Sigmoid colon (tissue), 7 donors: ENCODE measurements around the gene MPP3. TPM values are rescaled to one million over a fixed set of nuclear protein-coding genes. Genes with fewer than 3 reads are reported as not detected.

Source experiments
- DNase-seq: peaks from one replicate; pipeline ENCODE4 v3.0.0-alpha.2; 2019
- H3K27ac ChIP-seq, 4 donors: fragments of 200-600 bp; sonication (generic); one replicate each; pipeline ENCODE4 v1.5.1; 2016 to 2019; ENCODE audit warnings: mild to moderate bottlenecking in 1 of 4
- H3K27me3 ChIP-seq, 3 donors: fragments of 200-600 bp; sonication (generic); one replicate each; pipeline ENCODE4 v1.5.1; 2019; ENCODE audit warnings: mild to moderate bottlenecking in 1 of 3
- H3K36me3 ChIP-seq, 4 donors: fragments of 200-600 bp; sonication (generic); one replicate each; pipeline ENCODE4 v1.5.1; 2016 to 2019
- H3K4me1 ChIP-seq, 4 donors: fragments of 200-600 bp; sonication (generic); one replicate each; pipeline ENCODE4 v1.5.1; 2017 to 2019
- H3K4me3 ChIP-seq, 4 donors: fragments of 200-600 bp; sonication (generic); one replicate each; pipeline ENCODE4 v1.5.1; 2017 to 2019; ENCODE audit warnings: mild to moderate bottlenecking in 2 of 4, moderate library complexity in 1 of 4
- H3K9me3 ChIP-seq, 4 donors: fragments of 200-600 bp in 3 of 4; sonication (generic) in 3 of 4; one replicate each; pipeline versions ENCODE4 v1.5.1 to v1.6.1; 2013 to 2019
- CTCF ChIP-seq, 4 experiments: fragments of 450-650 bp in 3 of 4; fragments of 200-600 bp in 1 of 4; IDR thresholded peaks; one replicate each; pipeline ENCODE4 v1.5.1; 2016 to 2019; ENCODE audit warnings: antibody characterized with exemption in 4 of 4, mild to moderate bottlenecking in 3 of 4, moderate library complexity in 2 of 4
- EP300 ChIP-seq, 4 donors: sonication (generic); formaldehyde crosslinking; IDR thresholded peaks; one replicate each; pipeline ENCODE4 v1.6.1; 2017; ENCODE audit warnings: antibody characterized with exemption in 4 of 4
- POLR2A ChIP-seq, 2 donors: fragments of 450-650 bp; IDR thresholded peaks; one replicate each; pipeline ENCODE4 v1.6.1; 2016; ENCODE audit warnings: antibody characterized with exemption in 2 of 2, mild to moderate bottlenecking in 2 of 2, moderate library complexity in 2 of 2
- POLR2AphosphoS5 ChIP-seq, 4 donors: sonication (generic); formaldehyde crosslinking; IDR thresholded peaks; one replicate each; pipeline ENCODE4 v1.6.1; 2017; ENCODE audit warnings: antibody characterized with exemption in 4 of 4
- WGBS, 2 donors: extraction: QIAGEN DNeasy Blood & Tissue Kit; methylation state at CpG; one replicate each; pipeline ENCODE4 v1.1.7; 2013; 5-methylcytosine and 5-hydroxymethylcytosine counted together
- intact Hi-C: fragments of 100-400 bp; cut with DNase I; formaldehyde crosslinking; loops from one replicate; pipeline ENCODE4 v1.15.1; 2023
- polyA plus RNA-seq, 3 donors: library from polyadenylated mRNA; stranded (reverse); fragments of 200-250 nt; gene quantifications; one replicate each; pipeline ENCODE4 v1.2.3, GENCODE V29; 2013
- total RNA-seq, 4 donors: library from RNA; depleted of rRNA; stranded (reverse); fragments of >200 nt; gene quantifications; one replicate each; pipeline ENCODE4 v1.1.0, GENCODE V29; 2016
- donor health status: healthy with polysubstance abuse.
- donor health status: Bipolar disorder and iron deficiency.
- donor health status: healthy.

Gene MPP3
- total and polyA plus RNA-seq, 7 donors = 0.23 to 10.5 (median 5.0) TPM

- TF ChIP-seq CTCF (IDR thresholded peaks at IDR 0.05) = no peak
- TF ChIP-seq EP300 (IDR thresholded peaks at IDR 0.05) = no peak
- no peak for TF ChIP-seq POLR2AphosphoS5 (IDR thresholded peaks at IDR 0.05)
- TF ChIP-seq POLR2A (IDR thresholded peaks at IDR 0.05) = no peak
- Histone ChIP-seq H3K4me1 (peaks cover 0 to 2% (median under 1%) of the 10 kb centered on the region in 4 donors), H3K27me3 (no peaks in the 10 kb centered on the region), H3K36me3 (no peaks in the 10 kb centered on the region), H3K27ac (peak overlapping the region in 2 of 4 donors; percentile 8 to 19), H3K4me3 (no peak overlapping the region), H3K9me3 (no peaks in the 10 kb centered on the region)
- no peak for DNase-seq
- 76 to 89% methylated on average over 4 of the region's 4 CpGs for WGBS, 2 donors
- intact Hi-C loops = no loop called here
These were observed 7.9 kb upstream of the MPP3 start for GRCh38 chr17:43840814-43841213.

GRCh38 chr17:43839670-43840108 is 6.7 kb upstream of the MPP3 start:
- 14 to 48% methylated on average over 7 of the region's 7 CpGs for WGBS, 2 donors
- no peaks in the 10 kb centered on the region for H3K27me3 ChIP-seq
- DNase-seq = no peak
- no peak for TF ChIP-seq EP300 (IDR thresholded peaks at IDR 0.05)
- no peak for TF ChIP-seq CTCF (IDR thresholded peaks at IDR 0.05)
- no peak for TF ChIP-seq POLR2A (IDR thresholded peaks at IDR 0.05)
- no peak for TF ChIP-seq POLR2AphosphoS5 (IDR thresholded peaks at IDR 0.05)
- H3K4me1 ChIP-seq = no peaks in the 10 kb centered on the region
- no peak overlapping the region for H3K27ac ChIP-seq
- intact Hi-C loops = no loop called here
- H3K36me3 ChIP-seq = no peaks in the 10 kb centered on the region
- no peak overlapping the region for H3K4me3 ChIP-seq
- no peaks in the 10 kb centered on the region for H3K9me3 ChIP-seq

- intact Hi-C loops = loop anchor here (5.0 kb wide), 1 partner anchor 57 kb away; the partner anchor contains the start of gene DUSP3
- H3K27ac ChIP-seq = no peak overlapping the region
- WGBS, 2 donors = 63 to 64% methylated on average over 2 of the region's 2 CpGs
- peaks cover 0 to 23% (median 18%) of the 10 kb centered on the region in 4 donors for H3K4me1 ChIP-seq
- no peaks in the 10 kb centered on the region for H3K27me3 ChIP-seq
- TF ChIP-seq POLR2AphosphoS5 (IDR thresholded peaks at IDR 0.05) (peak in 1 of 4 donors; percentile 14), CTCF (IDR thresholded peaks at IDR 0.05) (no peak)
- peaks cover 0 to 15% (median 3%) of the 10 kb centered on the region in 4 donors for H3K36me3 ChIP-seq
- no peak overlapping the region for H3K4me3 ChIP-seq
- no peaks in the 10 kb centered on the region for H3K9me3 ChIP-seq
- peak; percentile 84 for DNase-seq
These were observed 1.2 kb upstream of the MPP3 start for GRCh38 chr17:43834106-43834505.

- Histone ChIP-seq H3K36me3 (peaks cover 0 to 28% (median 9%) of the 10 kb centered on the region in 4 donors), H3K4me3 (peak overlapping the region; percentile 54 to 90 (median 71)), H3K27ac (peak overlapping the region; percentile 68 to 76 (median 72)), H3K9me3 (no peaks in the 10 kb centered on the region), H3K27me3 (no peaks in the 10 kb centered on the region), H3K4me1 (peaks cover 0 to 23% (median 18%) of the 10 kb centered on the region in 4 donors)
- no peak for TF ChIP-seq CTCF (IDR thresholded peaks at IDR 0.05)
- no peak for TF ChIP-seq POLR2AphosphoS5 (IDR thresholded peaks at IDR 0.05)
- TF ChIP-seq POLR2A (IDR thresholded peaks at IDR 0.05) = no peak
- no peak for TF ChIP-seq EP300 (IDR thresholded peaks at IDR 0.05)
- peak; percentile 79 for DNase-seq
- intact Hi-C loops = loop anchor here (5.0 kb wide), 1 partner anchor 55 kb away; the partner anchor contains the start of gene DUSP3
- 11 to 12% methylated on average over 51 of the region's 51 CpGs for WGBS, 2 donors
These were observed 574 bp downstream of the MPP3 start for GRCh38 chr17:43832168-43832975.
